GM18502 (cell line): ENCODE measurements around the gene TRPM3.
"Not testable (repeated sequence)": the region's sequence is repeated elsewhere in the genome, so short reads cannot be mapped to it uniquely, and the experiment has no call there.

ENCODE experiments used
- ATAC-seq: cut with Tn5 transposase; IDR thresholded peaks from one replicate; pipeline ENCODE4 v1.9.1; 2021; ENCODE audit warnings: mild to moderate bottlenecking; ENCODE audit not compliant: unreplicated experiment, poor library complexity

Gene TRPM3

DNA sequence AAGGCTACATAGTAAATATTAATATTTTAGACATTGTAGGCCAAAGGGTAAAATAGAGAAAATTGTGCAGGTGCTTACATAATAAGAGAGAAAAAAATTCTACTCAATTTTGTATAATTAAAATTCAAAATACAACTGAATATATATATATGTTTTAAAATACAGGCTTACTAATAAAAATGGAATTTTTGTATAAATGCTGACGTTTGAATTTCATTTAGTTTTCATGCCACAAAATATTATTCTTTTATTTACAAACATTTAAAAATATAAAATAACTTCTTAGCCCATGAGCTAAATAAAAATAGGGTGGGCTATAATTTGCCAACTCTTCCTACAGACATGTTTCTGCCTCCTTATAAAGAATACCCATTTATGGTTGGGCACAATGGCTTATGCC lies 328.6 kb downstream of the TRPM3 start:
- no peak for ATAC-seq

DNA sequence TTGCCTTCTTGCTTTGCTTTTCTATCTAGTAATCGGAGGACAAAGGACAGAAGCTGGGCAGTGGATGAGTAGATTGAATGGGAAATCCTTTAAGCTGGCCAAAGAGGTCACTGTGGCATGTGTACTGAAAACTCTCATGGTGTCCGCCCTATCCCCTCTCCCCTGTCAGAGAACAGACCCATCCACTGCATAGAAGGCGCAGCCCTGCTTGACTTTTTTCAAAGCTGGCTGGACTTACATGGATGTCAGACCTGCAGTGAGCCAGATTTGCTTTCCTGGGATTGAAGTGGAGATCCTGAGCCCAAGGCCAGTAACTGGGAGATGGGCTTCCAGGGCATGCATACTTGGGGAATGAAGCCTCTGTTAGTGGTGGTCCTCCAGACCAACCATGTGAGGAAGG lies 329.5 kb downstream of the TRPM3 start:
- no peak for ATAC-seq

DNA sequence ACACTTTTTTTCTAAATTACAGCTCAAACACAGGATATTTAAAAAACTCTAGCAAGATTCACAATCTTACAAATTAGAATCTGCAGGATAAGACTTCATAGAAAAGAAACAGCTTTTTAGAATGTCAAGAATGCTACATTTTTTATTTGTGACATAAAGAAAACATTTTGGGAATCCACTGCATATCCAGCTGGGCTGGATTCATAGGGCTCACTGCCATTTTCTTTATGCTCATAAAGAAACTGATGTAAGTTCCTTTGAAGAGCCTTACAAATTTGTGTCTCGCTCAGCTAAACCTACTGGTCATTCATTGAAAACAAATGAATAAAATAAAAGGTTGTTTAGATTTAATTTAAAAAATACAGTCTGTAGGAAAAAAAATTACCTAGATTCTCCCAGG lies 332.3 kb downstream of the TRPM3 start:
- ATAC-seq, result no peak

DNA sequence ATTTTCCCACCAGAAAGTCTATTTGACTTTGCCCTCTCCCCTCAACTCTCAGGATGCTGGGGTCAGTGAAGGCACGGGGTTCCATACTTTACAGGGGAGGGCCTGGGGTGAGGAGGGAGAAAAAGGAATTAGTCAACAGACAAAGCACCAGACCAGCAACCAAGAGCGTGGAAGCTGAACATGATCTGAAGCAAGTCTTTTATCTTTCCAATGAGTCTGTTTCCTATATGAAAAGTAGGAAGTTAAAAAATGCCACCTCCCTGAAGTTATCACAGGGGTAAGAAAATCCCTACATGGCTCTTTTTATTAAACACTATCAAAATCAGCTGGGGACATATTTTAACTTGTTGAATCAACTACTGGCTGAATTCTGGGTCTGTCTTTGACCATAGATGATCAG lies 337.0 kb downstream of the TRPM3 start:
- no peak for ATAC-seq

DNA sequence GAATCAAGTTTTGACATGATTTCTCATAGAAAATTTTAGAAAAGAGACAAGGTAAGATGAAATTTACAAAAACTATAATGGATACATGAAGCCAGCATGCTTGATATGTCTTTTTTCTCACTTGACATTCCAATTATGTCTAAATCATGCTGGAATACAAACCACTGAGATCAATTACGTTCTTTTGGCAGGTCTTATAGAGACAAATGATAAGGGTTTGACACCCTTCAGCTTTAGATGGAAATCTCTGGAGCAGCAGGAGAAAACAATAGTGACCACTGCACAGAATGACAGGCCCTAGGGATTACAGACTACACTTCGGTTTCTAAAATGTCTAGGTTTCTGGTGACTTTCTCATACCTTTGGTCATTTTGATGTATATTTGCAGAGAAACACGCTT lies 342.9 kb downstream of the TRPM3 start:
- ATAC-seq, result no peak

DNA sequence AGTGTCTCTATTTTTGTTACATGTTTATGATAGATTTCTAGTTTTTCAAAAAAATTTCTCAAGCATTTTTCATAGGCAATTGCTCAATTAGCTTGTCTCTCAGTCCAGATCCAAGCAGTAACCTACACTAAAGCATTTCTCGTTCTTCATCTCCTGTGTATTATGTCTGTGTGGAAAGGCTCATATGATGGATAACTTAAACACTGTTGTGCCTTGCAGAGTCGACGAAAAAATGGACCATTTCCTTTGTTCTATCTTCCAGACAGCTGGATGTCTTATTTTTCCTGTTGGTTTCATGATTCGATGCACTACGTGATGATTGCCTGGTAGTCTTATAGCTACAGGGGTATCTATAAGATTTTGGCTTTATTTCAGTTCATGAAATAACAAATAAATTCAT lies 347.8 kb downstream of the TRPM3 start:
- ATAC-seq, result no peak

DNA sequence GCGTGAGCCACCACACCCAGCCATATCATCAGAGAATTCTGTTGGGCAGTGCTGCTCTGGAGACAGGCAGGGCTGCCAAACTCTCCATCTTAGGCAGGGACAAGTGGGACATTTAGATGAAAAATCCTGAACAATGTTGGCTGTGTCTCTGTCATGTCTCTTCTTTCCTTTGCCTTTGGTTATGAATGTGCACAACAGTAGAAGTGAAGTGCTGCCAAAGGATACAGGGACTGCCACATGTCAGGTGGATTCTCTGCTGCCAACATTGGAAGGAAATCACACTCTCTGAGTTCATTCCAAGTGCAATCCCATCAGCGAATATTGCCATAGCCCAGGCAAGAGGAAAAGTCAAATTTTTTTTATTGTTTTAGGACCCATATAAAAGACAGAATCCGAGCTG lies 348.8 kb downstream of the TRPM3 start:
- no peak for ATAC-seq

DNA sequence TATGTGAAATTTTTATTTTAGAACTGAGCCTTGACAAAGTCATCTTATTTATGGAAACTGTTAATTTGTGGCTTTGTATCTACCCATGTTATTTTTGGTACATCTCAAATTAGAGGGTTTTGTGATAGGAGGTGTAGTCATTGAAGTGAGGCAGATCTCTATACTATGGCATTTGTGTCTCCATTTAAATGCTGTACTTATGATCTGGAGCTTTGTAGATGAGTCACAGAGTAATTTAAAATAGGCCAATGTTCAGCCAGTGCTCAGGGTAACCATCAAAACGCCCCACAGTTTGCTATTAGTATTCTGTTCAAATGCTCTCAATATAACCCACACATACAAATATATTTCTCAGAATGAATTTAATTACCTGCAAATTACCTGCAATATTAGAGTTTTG lies 355.5 kb downstream of the TRPM3 start:
- ATAC-seq, result no peak

DNA sequence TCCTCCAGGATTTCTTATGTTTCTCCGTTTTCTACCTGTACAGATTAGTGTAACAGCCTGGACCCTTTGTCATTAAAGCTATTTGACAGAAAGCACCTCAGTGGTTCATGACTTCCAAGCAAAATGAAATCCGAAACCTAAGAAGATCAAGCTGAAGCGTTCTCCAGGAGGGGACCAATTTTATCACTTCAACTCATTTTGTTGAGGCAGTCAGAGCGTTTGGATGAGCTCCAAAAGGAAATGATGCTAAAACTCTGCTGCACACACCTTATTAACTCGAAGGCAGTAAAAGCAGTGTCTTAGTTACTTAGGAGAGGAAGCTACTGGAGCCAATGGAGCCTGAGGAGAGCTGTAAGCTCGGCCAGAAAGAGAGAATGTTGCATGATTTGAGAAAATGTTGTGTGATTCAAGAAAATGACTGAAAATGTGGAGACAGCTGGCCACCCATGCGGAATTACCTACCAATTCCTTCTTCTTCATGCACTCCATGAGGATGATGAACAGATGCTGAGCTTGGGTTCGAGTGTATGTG lies 360.2 kb downstream of the TRPM3 start:
- ATAC-seq, result no peak

DNA sequence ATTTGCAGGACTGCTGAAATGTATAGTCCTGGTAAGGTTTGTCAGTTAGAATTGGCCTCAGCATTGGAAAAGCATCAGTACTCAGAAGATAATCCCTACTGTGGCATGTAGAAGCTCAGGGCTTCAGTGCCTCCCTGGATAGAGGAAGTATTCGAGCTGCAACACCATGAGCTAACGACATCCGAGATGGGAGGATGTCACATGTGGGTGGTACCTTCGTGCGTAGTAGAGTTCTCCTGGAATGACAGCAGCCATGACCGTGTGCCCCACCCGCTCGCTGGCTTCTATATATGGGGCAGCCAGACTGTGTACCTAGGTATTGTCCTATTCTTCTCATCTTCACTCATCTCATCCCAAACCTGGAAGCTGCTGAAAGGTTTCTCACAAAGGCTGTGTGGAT lies 361.2 kb downstream of the TRPM3 start:
- ATAC-seq, result no peak

DNA sequence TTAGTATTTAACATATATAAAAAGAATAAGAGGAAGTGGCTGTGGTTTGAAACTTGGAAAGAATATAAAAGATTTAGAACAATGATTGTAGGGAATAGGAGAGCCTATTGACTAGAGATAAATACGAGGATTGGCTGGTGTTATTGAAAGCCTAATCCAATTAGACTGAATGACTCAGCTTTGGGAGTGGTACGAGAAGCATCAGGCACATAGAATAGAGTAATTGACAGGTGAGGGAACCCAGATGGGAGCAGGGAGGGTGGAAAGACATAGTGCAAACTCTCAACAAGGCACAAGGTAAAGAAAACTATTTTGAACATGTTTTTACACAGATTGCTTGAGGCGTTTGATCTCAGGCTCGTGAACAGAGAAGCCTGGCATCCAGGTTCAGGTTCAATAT lies 368.1 kb downstream of the TRPM3 start:
- ATAC-seq, result no peak

DNA sequence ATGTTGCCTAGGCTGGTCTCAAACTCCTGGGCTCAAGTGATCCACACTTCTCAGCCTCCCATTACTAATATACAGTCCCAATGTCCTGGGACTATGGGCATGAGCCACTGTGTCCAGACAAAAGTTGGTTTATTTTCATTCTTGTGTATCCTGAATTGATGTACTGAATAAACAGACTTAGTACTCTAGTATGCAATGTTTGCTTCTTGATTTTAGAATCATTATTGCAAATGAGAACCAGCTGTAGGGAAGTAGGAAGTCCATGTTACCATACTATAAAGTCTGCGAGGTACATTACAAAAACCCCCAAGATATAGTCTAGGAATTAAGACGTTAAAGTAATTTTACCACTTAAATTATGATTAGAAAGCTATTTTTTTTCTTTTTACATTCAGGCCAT lies 372.4 kb downstream of the TRPM3 start:
- no peak for ATAC-seq

DNA sequence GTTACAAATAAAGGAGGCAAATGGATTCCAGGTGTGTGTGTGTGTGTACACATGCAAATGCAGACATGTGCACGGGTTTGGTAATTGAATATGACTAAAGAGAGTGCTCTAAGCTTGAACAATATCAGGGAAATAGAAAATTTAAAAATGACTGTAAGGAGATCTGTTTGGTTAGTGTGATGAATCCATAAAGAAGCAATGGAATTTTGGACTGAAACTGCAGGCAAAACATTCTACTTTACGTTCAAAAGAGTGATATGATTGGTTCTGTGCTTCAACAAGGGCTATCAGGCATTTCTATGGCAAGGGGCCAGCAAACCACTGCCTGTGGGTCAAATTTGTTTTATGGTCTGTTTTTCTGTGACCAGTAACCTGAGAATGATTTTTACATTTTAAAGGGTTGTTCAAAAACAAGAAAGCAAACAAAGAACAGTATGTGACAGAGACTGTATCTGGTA lies 374.1 kb downstream of the TRPM3 start:
- no peak for ATAC-seq

DNA sequence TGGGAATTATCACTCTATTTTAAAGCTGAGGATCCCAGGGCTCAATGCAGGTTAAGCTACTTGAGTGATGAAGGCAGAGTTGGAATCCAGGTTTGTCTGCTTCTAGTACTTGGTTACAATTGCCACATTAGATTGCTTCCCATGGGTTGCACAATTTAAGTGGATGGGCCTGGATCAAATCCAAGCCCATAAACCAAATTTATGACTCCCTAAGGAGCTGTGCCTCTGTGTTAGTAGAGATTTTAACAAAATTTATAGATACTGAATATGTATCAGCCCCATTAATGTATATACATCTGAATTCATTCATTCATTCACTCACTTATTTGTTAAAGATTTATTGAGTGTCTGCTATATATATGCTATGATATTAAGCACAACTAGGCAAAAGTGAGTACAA lies 374.7 kb downstream of the TRPM3 start:
- ATAC-seq, result no peak

DNA sequence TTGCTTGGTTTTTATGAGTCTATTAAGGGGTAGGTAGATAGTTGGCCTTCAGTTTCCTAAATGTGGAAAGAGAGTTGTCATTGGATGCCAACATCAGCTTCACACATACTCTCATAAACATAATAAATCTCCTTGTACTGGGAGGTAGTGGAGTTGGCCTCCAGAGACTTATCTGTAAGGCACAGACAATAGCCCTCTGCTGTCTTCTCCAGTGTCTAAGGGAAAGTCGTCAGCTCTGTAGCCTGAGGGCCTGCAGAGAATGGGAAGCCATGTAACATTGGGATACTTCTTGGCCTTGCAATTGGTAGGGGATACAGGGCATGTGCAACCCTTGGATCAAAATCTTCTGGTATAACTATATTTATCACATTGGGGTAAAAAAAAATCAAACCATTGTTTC lies 375.1 kb downstream of the TRPM3 start:
- ATAC-seq, result no peak

DNA sequence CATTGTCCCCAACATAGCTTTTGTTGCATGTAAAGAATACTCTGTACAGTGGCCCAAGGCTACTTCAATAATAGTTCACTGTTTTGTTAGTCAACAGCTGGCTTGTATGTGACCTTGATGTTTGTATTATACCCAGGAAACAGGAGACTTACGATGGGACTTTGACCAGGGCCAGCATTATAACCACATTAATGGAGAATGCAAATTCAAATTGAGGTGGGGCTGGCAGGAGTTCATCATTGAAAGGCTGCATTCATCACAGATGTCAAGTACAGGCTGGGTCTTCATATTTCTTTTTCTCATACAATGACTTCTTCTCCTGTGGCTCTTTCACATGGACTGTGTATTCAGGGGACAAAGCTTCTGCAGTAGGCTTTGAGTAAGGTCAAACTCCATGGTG lies 396.6 kb downstream of the TRPM3 start:
- ATAC-seq, result not testable (repeated sequence)

DNA sequence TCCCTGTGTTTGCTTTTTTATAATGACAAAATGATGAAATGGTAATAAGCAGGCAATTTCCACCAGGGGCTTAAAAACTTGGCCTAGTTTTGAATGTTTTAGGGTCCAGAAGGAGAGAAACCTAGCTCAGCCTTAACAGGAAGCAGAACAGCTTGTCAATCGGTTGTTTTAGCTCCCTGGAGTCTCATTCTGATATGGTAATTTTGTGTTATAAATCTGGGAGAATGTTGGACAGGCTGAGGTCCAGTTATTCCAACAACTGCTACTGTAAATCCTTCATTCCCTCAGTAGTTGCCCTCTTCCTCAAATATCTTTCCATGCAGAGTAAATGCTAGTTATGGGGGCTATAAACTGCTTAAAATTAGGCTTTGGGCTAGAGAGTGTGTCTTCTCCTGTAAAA lies 397.4 kb downstream of the TRPM3 start:
- not testable (repeated sequence) for ATAC-seq

DNA sequence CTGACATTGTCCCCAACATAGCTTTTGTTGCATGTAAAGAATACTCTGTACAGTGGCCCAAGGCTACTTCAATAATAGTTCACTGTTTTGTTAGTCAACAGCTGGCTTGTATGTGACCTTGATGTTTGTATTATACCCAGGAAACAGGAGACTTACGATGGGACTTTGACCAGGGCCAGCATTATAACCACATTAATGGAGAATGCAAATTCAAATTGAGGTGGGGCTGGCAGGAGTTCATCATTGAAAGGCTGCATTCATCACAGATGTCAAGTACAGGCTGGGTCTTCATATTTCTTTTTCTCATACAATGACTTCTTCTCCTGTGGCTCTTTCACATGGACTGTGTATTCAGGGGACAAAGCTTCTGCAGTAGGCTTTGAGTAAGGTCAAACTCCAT lies 414.6 kb downstream of the TRPM3 start:
- not testable (repeated sequence) for ATAC-seq

DNA sequence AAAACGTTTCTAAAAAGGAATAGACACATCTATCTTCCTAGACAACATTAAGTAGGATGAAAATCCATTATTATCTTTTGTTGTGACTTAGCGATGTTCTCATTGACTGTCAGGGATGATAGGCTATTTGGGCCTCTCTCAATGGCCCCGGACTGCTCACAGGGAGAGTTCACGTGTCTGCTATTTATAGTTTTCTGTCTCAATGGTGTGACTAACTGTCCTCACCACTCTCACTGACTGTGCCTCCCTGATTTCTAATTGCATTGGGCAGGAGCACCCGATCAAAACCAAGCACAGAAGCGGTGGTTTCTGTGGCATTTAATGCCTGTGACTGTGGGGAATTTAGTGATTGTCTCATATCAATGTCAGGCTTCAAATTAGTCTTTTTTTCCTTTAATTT lies 420.3 kb downstream of the TRPM3 start:
- no peak for ATAC-seq

DNA sequence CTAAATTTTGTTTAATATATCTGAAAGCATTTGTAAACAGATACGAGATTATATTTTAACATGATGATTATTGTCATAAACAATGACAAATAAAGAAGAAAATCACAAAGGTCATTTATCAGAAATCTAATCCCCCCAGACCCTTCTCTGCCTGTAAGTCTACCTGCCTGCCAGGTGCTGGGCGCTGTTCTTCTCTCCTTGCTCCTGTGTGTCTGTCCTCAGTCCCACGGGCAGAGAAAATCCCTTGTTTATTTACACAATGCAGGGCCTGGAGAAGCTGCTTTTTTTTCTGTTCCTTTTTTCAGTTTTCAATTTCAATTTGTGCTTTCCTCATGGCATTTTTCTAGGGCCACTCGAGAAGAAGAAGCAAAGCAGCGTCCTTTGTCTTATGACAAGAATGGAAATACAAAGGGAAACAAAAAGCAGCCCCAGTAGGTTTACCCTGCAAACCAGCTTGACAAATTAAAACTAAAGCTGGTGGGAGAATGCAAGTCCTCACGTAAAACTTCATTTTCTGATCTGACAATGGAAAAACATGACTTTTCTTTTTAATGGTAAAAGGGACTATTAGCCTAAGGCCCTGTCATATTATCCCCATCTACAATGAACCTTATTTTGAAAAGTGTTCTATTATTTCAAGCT lies 424.6 kb downstream of the TRPM3 start:
- no peak for ATAC-seq

DNA sequence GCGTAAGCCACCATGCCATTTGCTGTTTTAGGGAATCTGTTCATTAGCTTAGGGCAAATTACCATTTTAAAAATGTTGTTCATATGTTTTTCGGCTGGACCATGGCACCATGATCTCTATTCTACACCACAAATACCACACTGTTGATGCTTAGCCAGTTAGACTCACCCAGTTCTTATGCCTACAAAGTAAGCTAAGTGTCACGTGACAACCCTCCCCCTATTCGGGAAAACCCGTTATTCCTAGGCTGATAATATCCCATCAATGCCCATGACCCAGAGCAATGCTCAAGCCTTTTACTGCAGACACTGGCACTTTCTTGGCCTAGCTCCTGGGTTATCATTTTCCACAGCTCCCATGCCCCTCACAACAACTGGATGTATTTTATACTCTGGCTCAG lies 426.7 kb downstream of the TRPM3 start:
- no peak for ATAC-seq

DNA sequence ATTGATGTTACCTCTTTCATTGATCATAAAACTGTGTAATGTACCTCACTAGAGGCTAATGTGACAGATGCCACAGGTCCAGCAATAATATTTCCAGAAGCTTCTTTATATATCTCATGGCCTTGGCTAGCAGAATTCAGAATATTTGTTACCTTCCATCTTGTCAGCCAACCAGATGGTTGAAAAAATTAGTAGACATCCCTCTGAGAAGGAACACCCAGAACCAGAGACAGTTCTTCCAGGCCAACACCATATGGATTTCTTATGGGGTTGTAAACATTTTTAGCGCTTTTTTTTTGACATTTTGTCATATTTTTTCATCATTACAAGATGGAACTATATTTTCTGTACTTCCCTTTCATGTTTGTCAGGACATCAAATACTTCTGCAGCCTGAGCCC lies 428.2 kb downstream of the TRPM3 start:
- no peak for ATAC-seq

DNA sequence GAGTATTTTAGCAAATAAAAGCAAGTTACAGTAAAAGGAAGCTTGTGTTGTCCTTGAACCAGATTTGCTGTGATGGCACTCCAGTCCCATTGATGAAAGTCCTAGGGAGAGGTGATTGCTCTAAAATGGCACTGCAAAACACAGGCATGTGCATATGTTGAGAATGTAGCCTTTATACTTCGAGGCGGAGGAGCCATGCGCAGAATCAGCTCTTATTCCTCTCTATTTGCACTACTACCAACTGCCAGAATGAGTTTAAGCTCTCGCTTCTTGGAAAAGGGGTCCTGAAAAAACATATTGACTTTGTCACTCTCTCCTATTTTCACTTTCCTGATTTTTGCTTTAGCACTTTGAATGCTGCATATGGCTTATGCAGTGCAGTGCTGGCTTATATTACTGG lies 429.0 kb downstream of the TRPM3 start:
- ATAC-seq, result no peak
